ENCODE data around the gene GFOD1.

- TF ChIP-seq CTCF (IDR thresholded peaks at IDR 0.05) (no peak), POLR2A (IDR thresholded peaks at IDR 0.05) (no peak)
Measured at GRCh38 chr6:13486679-13487121, 700 bp downstream of the GFOD1 start.
